Coronary artery (tissue), 2 donors: ENCODE data around the gene BSN.

Experiments used
- DNase-seq: peaks from one replicate; pipeline ENCODE4 v3.0.0-alpha.2; 2017; ENCODE audit warnings: low spot score
- H3K27ac ChIP-seq, 2 donors: fragments of 200-600 bp; sonication (generic); one replicate each; pipeline ENCODE4 v1.5.1; 2016 to 2019
- H3K4me3 ChIP-seq: fragments of 200-600 bp; sonication (generic); 2 replicates; pipeline ENCODE4 v1.5.1; 2016; ENCODE audit warnings: mild to moderate bottlenecking, moderate library complexity
- TF ChIP-seq, protein P1 (sequence below): fragments of 200-600 bp; sonication (generic); IDR thresholded peaks from one replicate; pipeline ENCODE4 v1.5.1; 2019; ENCODE audit warnings: antibody characterized with exemption

The BSN gene

DNA sequence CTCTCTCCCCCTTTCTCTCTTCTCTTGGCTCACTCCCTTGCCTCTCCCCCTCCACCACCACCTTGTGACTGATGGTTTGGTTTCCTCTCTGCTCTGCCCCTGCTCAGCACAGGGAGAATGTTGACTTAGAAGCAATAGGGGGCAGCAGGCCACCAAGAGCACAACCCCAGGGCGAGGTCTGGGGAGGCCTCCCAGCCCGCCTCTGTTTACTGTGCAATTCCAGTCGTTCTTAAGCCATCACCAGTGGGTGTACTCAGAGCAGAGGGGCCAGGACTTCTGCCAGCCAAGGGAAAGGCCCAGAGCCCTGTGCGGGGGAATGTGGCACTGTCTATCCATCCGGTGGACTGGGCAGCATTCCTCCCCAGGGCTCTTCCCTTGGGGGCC lies 114.1 kb downstream of the BSN start:
- H3K4me3 ChIP-seq: no peak overlapping the region
- no peak overlapping the region for H3K27ac ChIP-seq
- DNase-seq: no peak
- TF ChIP-seq, protein P1, sequence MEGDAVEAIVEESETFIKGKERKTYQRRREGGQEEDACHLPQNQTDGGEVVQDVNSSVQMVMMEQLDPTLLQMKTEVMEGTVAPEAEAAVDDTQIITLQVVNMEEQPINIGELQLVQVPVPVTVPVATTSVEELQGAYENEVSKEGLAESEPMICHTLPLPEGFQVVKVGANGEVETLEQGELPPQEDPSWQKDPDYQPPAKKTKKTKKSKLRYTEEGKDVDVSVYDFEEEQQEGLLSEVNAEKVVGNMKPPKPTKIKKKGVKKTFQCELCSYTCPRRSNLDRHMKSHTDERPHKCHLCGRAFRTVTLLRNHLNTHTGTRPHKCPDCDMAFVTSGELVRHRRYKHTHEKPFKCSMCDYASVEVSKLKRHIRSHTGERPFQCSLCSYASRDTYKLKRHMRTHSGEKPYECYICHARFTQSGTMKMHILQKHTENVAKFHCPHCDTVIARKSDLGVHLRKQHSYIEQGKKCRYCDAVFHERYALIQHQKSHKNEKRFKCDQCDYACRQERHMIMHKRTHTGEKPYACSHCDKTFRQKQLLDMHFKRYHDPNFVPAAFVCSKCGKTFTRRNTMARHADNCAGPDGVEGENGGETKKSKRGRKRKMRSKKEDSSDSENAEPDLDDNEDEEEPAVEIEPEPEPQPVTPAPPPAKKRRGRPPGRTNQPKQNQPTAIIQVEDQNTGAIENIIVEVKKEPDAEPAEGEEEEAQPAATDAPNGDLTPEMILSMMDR: no peak

DNA sequence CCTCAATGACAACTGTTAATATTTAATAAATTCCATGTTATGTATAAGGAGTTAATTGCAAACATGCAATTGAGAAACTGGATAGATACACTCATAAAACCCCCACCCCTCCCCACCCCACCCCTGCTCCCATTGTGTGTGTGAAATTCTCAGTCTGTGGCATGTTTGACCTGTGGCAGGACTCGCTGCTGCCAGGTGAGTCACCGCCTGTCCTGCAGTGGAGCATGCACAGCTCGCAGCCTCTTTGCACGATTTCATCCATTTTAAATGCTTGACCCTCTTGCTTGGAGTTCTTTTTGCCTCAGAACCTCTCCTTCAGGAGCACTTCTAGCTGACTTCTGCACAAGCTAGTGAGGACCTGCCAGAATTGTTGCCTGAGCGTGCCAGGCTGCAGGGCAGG lies 114.6 kb downstream of the BSN start:
- Histone ChIP-seq H3K4me3 (no peak overlapping the region), H3K27ac (no peak overlapping the region)
- TF ChIP-seq, protein P1: no peak
- DNase-seq: no peak

DNA sequence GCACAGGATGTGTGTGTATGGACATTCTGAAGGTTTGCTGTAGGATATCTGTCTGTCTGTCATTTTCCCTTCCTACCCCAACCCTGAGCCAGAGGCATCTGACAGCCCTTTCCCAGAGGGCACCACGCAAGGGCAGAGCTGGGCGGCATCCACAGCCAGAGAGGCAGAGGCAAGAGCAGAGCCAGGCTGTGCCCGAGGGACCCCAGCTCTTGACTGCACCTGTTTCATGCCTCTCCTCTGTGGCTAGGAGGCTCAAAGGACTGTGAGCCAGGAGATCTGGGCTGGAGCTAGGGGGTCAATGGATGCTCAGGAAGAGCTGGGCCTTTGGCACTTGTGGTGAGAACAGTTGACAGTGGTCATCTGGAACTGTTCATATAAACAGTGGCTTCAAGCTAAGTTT lies 115.1 kb downstream of the BSN start:
- H3K27ac ChIP-seq: no peak overlapping the region
- no peak for DNase-seq
- TF ChIP-seq, protein P1: no peak
- no peak overlapping the region for H3K4me3 ChIP-seq

DNA sequence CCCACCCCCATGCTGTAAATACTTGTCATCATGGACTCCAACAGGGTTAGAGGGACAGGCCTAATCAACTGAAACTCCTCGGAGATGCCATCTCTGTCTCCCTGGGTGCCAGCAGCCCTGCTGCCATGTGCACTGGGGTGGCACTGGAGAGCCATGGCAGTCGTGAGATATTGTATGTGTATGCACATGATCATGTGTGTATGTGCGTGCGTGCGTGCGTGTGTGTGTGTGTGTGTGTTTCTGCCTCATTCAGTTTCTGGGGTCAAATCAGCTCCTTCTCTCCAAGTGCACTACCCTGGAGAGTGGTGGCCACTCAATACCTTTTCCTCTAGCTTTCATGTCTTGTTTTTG lies 116.6 kb downstream of the BSN start:
- no peak overlapping the region for H3K27ac ChIP-seq

DNA sequence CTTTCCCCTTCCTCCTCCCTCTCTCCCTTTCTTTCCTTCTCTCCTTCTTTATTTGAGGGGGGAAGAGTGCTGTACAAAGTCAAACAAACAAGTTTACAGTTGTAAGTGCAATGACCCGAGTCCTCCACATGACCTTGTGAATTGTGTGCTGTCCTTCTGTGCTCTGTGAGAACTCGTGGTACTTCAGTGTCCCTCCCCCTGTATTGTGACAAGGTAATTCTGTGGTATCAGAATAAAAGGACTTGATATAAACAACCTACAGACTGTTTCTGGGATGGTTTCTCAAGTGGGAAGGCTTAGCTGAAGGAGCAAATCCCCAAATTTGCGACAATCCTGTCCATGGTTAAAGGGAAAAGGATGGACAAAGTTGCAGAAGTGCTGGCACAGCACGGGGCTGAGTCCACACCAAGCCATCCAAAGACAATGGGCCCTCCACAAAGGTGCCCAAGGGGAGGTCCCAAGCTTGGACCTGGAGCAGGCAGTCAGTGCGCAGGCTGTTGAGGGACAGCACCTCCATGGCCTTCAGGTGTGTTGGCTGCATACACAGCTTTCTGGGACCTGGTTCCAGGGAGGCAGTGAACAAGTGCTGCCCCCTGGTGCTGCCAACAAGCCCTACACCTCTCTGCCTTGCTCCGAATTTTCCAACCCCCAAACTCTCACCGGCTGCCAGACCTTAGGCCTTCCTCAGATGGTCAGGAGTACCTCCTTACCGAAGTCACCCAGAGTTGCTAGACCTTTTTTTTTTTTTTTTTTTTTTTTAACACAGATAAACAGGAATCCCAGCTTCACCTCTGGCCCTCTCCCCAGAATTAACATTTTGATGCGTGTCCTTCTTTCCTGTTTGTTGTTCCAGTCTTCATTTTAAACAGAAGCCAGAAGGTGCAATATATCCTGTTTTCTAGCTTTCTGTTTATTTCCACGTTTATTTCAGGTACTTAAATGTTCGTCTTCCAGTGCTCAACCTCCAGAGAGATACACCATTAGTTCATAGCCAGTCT lies 117.3 kb downstream of the BSN start:
- Histone ChIP-seq H3K4me3 (no peak overlapping the region), H3K27ac (no peak overlapping the region)
- no peak for DNase-seq
- TF ChIP-seq, protein P1: peak; percentile 39

More for the DNA sequence above, 116.6 kb downstream of the BSN start:
- TF ChIP-seq, protein P1: no peak
- no peak for DNase-seq
- no peak overlapping the region for H3K4me3 ChIP-seq

DNA sequence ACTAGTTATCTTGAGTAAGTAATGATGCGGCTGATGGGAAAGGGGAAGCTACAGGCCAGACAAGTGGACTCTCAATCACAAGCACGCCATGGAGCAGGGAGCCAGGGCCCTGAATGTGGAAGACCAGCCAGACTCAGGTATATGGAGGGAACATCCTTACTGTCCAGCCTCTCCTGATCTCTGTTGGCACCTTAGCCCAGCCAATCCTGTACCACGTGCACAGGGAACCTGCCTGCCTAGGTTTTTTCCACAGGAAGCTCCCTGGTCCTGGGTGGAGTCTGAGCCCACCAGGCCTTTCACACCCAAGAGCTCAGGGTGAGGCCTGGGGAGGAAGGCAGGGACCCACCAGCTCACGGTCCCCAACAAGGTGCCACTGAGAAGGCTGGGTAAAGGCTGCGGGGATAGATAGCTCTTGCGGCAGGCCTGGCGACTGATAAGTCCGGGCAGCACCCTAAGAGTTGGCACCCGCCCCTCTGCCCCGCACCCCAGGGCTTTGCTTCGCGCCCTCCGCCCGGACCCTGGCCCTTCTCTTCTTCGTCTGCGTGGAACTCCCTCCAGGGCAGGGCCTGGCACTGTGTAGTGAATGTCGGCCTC lies 118.9 kb downstream of the BSN start:
- Histone ChIP-seq H3K27ac (peak overlapping the region; percentile 84 to 97), H3K4me3 (peak overlapping the region; percentile 99)
- no peak for DNase-seq
- TF ChIP-seq, protein P1: no peak
